HTERT RPE-1 (cell line): ENCODE results near the gene RPUSD4.

Source experiments
- in situ Hi-C: fragments of 300-500 bp; cut with MboI; formaldehyde crosslinking; loops from 4 replicates; pipeline ENCODE4 v1.14.3; 2020; ENCODE audit warnings: low sequenced_read_pairs

RPUSD4 gene

GRCh38 chr11:126160345-126161022 is 51.0 kb downstream of the RPUSD4 start:
- in situ Hi-C loops: no loop called here

DNA sequence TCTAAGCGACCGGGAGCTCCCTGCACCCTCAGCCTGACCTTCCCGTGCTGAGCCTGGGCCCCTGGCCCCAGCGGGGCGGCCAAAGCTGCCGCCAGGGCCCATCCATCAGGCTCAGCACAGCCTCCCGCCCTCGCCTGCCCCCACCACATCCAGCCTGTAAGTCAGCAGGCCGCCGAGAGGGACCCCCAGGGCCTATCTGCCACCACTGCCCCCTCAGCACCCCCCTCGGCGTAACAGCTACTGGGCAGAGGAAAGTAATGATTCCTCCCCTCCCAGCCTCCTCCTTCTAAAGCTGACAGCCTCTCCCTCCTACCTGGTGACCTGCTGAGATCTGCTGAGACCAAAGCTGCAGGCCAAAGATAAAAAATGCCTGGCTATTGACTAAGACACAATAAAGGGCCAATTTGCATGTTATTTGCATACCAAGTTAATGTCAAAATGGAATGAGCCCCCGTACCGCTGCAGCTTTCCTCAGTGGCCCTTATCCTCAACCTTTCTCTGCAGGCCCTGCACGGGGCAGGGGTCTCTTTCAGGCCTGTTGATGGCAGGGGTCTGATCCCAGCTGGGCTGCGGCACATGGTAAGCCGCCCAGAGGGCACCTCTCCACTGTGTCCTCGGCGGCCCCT is 51.6 kb downstream of the RPUSD4 start:
- in situ Hi-C loops: no loop called here

- in situ Hi-C loops: no loop called here
Measured at GRCh38 chr11:126158054-126158791, 53.2 kb downstream of the RPUSD4 start.

- in situ Hi-C loops: no loop called here
Measured at GRCh38 chr11:126157326-126158030, 54.0 kb downstream of the RPUSD4 start.

- in situ Hi-C loops: no loop called here
Measured at GRCh38 chr11:126156814-126157213, 54.6 kb downstream of the RPUSD4 start.

DNA sequence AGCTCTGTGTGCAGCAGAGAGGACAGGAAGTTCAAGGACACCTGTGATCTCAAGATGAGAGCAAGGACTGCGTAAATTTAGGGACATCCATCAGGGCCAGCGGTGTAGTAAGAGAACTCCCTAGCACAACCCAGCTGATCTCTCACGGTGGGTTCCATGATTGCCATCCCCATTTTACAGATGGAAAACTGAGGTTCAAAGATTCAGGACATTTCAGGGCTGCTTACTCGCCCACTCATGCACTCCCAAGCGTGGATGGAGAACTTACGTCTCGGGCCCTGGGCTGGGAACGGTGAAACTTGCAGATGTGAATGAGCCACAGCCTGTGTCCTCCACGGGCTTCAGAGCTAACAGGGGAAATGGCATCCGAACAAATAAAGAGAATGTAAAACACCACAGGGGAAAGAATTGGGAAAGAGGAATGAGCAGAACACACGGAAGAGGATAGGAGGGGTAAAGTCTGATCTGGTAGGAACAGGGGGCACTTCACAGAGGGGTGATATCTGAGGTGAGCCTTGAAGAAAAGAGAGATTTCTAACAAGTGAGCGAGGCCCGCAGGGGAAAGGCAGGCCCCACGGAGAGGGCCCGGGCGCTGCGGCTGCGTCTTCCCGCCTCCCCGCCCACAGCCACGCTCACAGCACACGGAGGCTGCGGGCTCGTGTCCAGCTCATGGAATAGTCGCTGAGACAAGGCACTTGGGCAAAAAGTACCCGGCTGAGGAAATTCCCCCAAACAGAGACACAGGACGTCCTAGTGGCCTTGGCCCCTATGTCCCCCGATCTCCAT is 55.9 kb downstream of the RPUSD4 start:
- in situ Hi-C loops: no loop called here

DNA sequence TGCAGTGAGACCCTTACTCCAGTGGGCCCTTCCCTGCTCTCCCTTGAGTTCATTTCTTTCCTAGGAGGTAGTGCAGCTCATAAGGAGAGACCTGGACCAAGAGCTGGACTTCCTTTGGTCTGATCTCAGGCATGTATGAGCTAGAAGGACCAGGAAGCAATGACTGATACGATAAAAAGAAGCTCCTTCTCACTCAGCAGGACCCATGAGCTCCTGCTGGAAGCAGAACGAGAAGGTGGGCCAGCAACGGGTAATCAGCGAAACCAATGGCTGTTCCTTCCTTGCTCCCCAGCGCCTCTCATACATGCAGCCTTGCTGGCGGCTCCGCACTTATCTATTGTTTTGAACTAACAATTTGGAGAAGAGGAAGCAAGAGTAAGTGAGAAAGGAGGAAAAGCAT is 56.8 kb downstream of the RPUSD4 start:
- in situ Hi-C loops: no loop called here

DNA sequence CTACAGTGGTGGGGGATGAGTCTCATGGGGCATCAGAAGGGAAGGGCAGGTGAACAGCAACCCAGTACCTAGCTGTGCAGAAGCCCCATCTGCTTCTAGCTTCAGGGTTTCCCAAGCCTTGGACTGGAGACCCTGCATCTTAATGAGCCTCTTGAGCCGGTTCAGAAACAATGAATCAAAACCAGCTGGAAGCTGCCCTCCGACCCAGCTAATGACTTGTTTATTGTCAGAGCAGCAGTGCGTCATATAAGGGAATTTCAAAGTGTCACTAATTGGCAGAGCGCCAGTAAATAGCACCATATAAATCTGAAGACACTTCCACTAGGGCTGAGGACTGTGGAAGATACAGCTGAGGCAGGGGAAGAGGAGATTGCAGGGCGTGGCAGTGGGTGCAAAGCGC is 57.5 kb downstream of the RPUSD4 start:
- in situ Hi-C loops: no loop called here

GRCh38 chr11:126153006-126153405 is 58.4 kb downstream of the RPUSD4 start:
- in situ Hi-C loops: no loop called here

GRCh38 chr11:126152586-126152985 is 58.9 kb downstream of the RPUSD4 start:
- in situ Hi-C loops: no loop called here

DNA sequence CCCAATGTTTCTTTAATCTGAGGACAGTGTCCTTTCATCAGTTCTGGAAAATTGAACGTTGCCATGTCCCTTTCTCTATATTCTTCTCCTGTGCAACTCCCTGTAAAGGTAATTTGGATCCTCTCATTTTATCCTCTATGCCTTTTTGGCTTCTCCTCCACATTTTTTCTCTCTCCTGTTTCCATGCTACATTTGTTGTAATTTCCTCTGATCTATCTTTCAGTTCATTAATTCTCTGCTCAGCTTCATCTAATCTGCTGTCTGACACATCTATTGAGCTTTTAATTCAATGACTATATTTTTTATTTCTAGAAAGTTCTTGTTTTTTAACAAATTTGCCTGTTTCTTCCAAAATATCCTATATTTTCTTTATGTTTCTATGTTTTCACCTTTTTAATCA is 59.3 kb downstream of the RPUSD4 start:
- in situ Hi-C loops: no loop called here
